Caco-2 (cell line): ENCODE results near the gene ADAM12. TPM values are rescaled to one million over a fixed set of nuclear protein-coding genes. Genes with fewer than 3 reads are reported as not detected.

Experiments used
- BruUV-seq: library from RNA; stranded (reverse); fragments of 400-500 nt; replicated peaks from 2 replicates; lab custom pipeline; 2021; lab: Mats Ljungman, UMichigan
- CTCF ChIA-PET: fragments of 300-600 bp; sonication (Branson Sonifier 250); formaldehyde crosslinking; loops from one replicate; lab custom pipeline; 2022; ENCODE audit warnings: antibody characterized with exemption; lab: Charles Lee
- POLR2A ChIA-PET: fragments of 300-600 bp; sonication (Branson Sonifier 250); formaldehyde crosslinking; loops from one replicate; lab custom pipeline; 2022; ENCODE audit warnings: antibody characterized with exemption; lab: Charles Lee
- DNase-seq, 2 experiments: peaks; one replicate each; pipeline versions ENCODE4 v3.0.0 to v3.0.0-alpha.2; 2020 to 2022
- H3K27me3 ChIP-seq: replicated peaks from 2 replicates; pipeline ENCODE4 v1.6.0; 2011; ENCODE audit warnings: low read length; ENCODE audit not compliant: control insufficient read depth, insufficient read depth
- H3K36me3 ChIP-seq: 2 replicates; pipeline ENCODE4 v1.5.1; 2011; ENCODE audit warnings: low read length; ENCODE audit not compliant: control insufficient read depth, insufficient read depth
- H3K4me1 ChIP-seq: fragments of 250-450 bp; sonication (Bioruptor Pico); 2 replicates; pipeline ENCODE4 v1.5.1; 2020; ENCODE audit warnings: mild to moderate bottlenecking
- H3K4me3 ChIP-seq: 2 replicates; pipeline ENCODE4 v1.5.1; 2011; ENCODE audit warnings: low read depth, mild to moderate bottlenecking, control low read depth, low read length
- H3K9me3 ChIP-seq: fragments of 250-450 bp; sonication (Bioruptor Pico); 2 replicates; pipeline ENCODE4 v1.5.1; 2020; ENCODE audit warnings: mild to moderate bottlenecking, moderate library complexity
- H3K27ac Mint-ChIP-seq: one replicate; pipeline ENCODE4 v1.8.0; 2022; ENCODE audit warnings: mixed read lengths; ENCODE audit not compliant: unreplicated experiment
- H3K27me3 Mint-ChIP-seq: one replicate; pipeline ENCODE4 v1.8.0; 2022; ENCODE audit warnings: mixed read lengths; ENCODE audit not compliant: insufficient read depth, unreplicated experiment
- H3K36me3 Mint-ChIP-seq: one replicate; pipeline ENCODE4 v1.8.0; 2022; ENCODE audit warnings: mild to moderate bottlenecking, mixed read lengths; ENCODE audit not compliant: insufficient read depth, unreplicated experiment
- H3K4me1 Mint-ChIP-seq: one replicate; pipeline ENCODE4 v1.8.0; 2022; ENCODE audit warnings: low read depth, mixed read lengths; ENCODE audit not compliant: unreplicated experiment
- H3K4me3 Mint-ChIP-seq: one replicate; pipeline ENCODE4 v1.8.0; 2022; ENCODE audit warnings: mild to moderate bottlenecking, moderate library complexity, mixed read lengths; ENCODE audit not compliant: unreplicated experiment
- H3K9me3 Mint-ChIP-seq: one replicate; pipeline ENCODE4 v1.8.0; 2022; ENCODE audit warnings: mixed read lengths; ENCODE audit not compliant: unreplicated experiment
- intact Hi-C: fragments of 100-400 bp; cut with micrococcal nuclease; formaldehyde crosslinking; loops from one replicate; pipeline ENCODE4 v1.10.0; 2022; ENCODE audit not compliant: unreplicated experiment
- total RNA-seq: library from RNA; stranded (reverse); gene quantifications from 2 replicates; pipeline ENCODE4 v1.2.3, GENCODE V29; 2022
- TF ChIP-seq, protein P1 (sequence below), 2 experiments: fragments of 200-600 bp in 1 of 2; IDR thresholded peaks; 1 replicate in 1 of 2; 2 replicates in 1 of 2; pipeline versions ENCODE4 v1.5.1 to v1.8.0; 2011 to 2022; ENCODE audit warnings: antibody characterized with exemption in 1 of 2, control low read depth in 1 of 2, inconsistent platforms in 1 of 2, low read depth in 1 of 2, low read length in 1 of 2, mild to moderate bottlenecking in 1 of 2, moderate library complexity in 1 of 2; ENCODE audit not compliant: insufficient read depth in 1 of 2, severe bottlenecking in 1 of 2, unreplicated experiment in 1 of 2

ADAM12 gene
- total RNA-seq, 1 experiment from 2014 or later, result not detected

DNA sequence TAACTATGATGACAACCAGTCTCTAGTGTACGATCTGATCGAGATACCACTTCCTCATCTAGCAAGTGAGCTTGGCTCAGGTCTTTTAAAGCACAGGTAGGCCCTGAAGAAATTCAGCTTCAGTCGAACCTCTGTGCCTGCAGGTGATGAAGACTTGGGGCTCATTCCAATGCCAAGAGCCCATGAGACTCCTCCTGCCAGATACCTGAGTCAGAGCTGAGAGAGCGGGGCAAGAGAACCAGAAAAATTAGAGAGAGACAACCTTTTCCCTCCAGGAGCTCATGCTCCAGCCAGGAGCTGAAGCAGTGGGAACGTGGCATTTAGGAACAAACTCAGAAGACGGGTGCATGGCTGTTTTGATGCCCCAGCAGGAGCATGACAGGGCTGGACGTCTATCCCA is 259.3 kb downstream of the ADAM12 start:
- no peaks in the 10 kb centered on the region for H3K27me3 ChIP-seq
- no peaks in the 10 kb centered on the region for H3K9me3 Mint-ChIP-seq
- no peak overlapping the region for H3K4me3 Mint-ChIP-seq
- no peak overlapping the region for H3K27ac Mint-ChIP-seq
- H3K4me1 Mint-ChIP-seq, result peaks cover 5% of the 10 kb centered on the region
- intact Hi-C loops, result no loop called here
- no TSS peak for BruUV-seq
- H3K27me3 Mint-ChIP-seq, result peaks cover 3% of the 10 kb centered on the region
- TF ChIP-seq, protein P1, sequence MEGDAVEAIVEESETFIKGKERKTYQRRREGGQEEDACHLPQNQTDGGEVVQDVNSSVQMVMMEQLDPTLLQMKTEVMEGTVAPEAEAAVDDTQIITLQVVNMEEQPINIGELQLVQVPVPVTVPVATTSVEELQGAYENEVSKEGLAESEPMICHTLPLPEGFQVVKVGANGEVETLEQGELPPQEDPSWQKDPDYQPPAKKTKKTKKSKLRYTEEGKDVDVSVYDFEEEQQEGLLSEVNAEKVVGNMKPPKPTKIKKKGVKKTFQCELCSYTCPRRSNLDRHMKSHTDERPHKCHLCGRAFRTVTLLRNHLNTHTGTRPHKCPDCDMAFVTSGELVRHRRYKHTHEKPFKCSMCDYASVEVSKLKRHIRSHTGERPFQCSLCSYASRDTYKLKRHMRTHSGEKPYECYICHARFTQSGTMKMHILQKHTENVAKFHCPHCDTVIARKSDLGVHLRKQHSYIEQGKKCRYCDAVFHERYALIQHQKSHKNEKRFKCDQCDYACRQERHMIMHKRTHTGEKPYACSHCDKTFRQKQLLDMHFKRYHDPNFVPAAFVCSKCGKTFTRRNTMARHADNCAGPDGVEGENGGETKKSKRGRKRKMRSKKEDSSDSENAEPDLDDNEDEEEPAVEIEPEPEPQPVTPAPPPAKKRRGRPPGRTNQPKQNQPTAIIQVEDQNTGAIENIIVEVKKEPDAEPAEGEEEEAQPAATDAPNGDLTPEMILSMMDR (IDR thresholded peaks at IDR 0.05; ENCODE audit: insufficient read depth in 1 of 2, low read depth in 1 of 2, low read length in 1 of 2, severe bottlenecking in 1 of 2, unreplicated experiment in 1 of 2), result no peak
- H3K9me3 ChIP-seq, result no peaks in the 10 kb centered on the region
- no peaks in the 10 kb centered on the region; the same call in 1 of the 2 replicates for H3K4me1 ChIP-seq
- no peaks in the 10 kb centered on the region for H3K36me3 Mint-ChIP-seq
- H3K4me3 ChIP-seq, result no peak overlapping the region
- ChIA-PET CTCF (no interaction called here), POLR2A (no interaction called here)
- DNase-seq, result no peak
- H3K36me3 ChIP-seq, result no peaks in the 10 kb centered on the region

DNA sequence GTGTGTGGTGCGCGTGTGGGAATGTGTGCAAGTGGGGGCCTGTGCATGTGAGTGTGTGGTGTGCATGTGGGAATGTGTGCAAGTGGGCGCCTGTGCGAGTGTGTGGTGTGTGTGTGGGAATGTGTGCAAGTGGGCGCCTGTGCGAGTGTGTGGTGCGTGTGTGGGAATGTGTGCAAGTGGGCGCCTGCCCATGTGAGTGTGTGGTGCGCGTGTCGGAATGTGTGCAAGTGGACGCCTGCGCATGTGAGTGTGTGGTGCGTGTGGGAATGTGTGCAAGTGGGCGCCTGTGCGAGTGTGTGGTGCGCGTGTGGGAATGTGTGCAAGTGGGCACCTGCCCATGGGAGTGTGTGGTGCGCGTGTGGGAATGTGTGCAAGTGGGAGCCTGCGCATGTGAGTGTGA is 259.7 kb downstream of the ADAM12 start:
- H3K4me1 Mint-ChIP-seq, result peaks cover 1% of the 10 kb centered on the region
- intact Hi-C loops, result no loop called here
- H3K9me3 ChIP-seq, result no peaks in the 10 kb centered on the region
- H3K4me1 ChIP-seq, result no peaks in the 10 kb centered on the region
- no peak for DNase-seq
- H3K36me3 Mint-ChIP-seq, result no peaks in the 10 kb centered on the region
- H3K4me3 Mint-ChIP-seq, result no peak overlapping the region
- POLR2A ChIA-PET, result no interaction called here
- H3K9me3 Mint-ChIP-seq, result no peaks in the 10 kb centered on the region
- no peaks in the 10 kb centered on the region for H3K36me3 ChIP-seq
- no peaks in the 10 kb centered on the region for H3K27me3 ChIP-seq
- BruUV-seq, result no TSS peak
- H3K27me3 Mint-ChIP-seq, result peaks cover under 1% of the 10 kb centered on the region
- no peak overlapping the region for H3K4me3 ChIP-seq
- CTCF ChIA-PET, result no interaction called here
- H3K27ac Mint-ChIP-seq, result no peak overlapping the region
- TF ChIP-seq, protein P1 (IDR thresholded peaks at IDR 0.05; ENCODE audit: insufficient read depth in 1 of 2, low read depth in 1 of 2, low read length in 1 of 2, severe bottlenecking in 1 of 2, unreplicated experiment in 1 of 2), result no peak

DNA sequence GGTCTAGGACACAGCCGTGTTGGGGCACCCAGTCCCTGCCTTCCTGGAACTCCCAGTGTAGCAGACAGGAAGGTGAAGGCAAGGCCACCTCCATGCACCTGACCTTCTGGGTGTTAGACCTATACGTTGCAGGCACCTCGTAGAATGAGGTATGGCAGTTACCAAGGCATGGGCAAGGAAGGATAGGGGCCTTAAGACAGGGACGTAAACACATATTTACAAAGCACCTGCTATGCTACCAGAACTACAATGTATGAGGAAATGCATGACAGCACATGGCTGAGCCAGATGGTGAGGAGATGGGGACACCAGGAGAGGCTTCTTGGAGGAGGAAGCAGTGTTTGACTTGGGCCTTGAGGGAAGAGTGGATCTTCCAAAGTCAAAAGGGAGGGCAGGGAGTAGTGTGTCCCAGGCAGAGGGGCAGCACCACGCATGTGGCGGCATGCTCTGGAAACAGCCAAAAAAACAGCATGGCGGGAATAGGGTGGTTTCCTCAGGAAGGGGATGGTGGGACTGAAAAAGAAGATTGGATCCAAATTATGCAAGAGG is 260.7 kb downstream of the ADAM12 start:
- H3K27me3 ChIP-seq, result no peaks in the 10 kb centered on the region
- no peaks in the 10 kb centered on the region for H3K4me1 ChIP-seq
- no peaks in the 10 kb centered on the region for H3K27me3 Mint-ChIP-seq
- intact Hi-C loops, result no loop called here
- H3K4me3 Mint-ChIP-seq, result no peak overlapping the region
- no peak overlapping the region for H3K4me3 ChIP-seq
- H3K36me3 Mint-ChIP-seq, result no peaks in the 10 kb centered on the region
- no peak overlapping the region for H3K27ac Mint-ChIP-seq
- no peaks in the 10 kb centered on the region for H3K36me3 ChIP-seq
- no peaks in the 10 kb centered on the region for H3K9me3 Mint-ChIP-seq
- CTCF ChIA-PET, result no interaction called here
- TF ChIP-seq, protein P1 (IDR thresholded peaks at IDR 0.05; ENCODE audit: insufficient read depth in 1 of 2, low read depth in 1 of 2, low read length in 1 of 2, severe bottlenecking in 1 of 2, unreplicated experiment in 1 of 2), result no peak
- POLR2A ChIA-PET, result no interaction called here
- DNase-seq, result no peak
- no TSS peak for BruUV-seq
- no peaks in the 10 kb centered on the region for H3K4me1 Mint-ChIP-seq
- H3K9me3 ChIP-seq, result peaks cover 2% of the 10 kb centered on the region; the same call in 1 of the 2 replicates
